SK-N-SH treated with all-trans-retinoic acid at 6 μM for 48 hours (cell line): ENCODE results near the gene TBXAS1.

Experiments used
- ATAC-seq: fragments of 200-7000 bp; cut with Tn5 transposase; 3 replicates; pipeline ENCODE4 v1.9.1; 2020; ENCODE audit warnings: mild to moderate bottlenecking, moderate library complexity
- ARNTL ChIP-seq: fragments of 450-650 bp; formaldehyde crosslinking; IDR thresholded peaks from 2 replicates; pipeline ENCODE4 v1.5.0; 2020; ENCODE audit warnings: low read depth, mild to moderate bottlenecking, moderate library complexity, borderline replicate concordance
- BACH2 ChIP-seq: fragments of 250-450 bp; sonication (Bioruptor Pico); IDR thresholded peaks from 2 replicates; pipeline ENCODE4 v1.9.0; 2021; ENCODE audit warnings: mild to moderate bottlenecking, borderline replicate concordance
- CREB5 ChIP-seq: fragments of 250-450 bp; sonication (Bioruptor Pico); IDR thresholded peaks from 2 replicates; pipeline ENCODE4 v1.5.1; 2020; ENCODE audit warnings: low read depth, mild to moderate bottlenecking, moderate library complexity
- CSDC2 ChIP-seq: fragments of 250-450 bp; sonication (Bioruptor Pico); IDR thresholded peaks from 2 replicates; pipeline ENCODE4 v1.5.0; 2020; ENCODE audit warnings: mild to moderate bottlenecking, moderate library complexity
- CSRNP3 ChIP-seq: fragments of 250-450 bp; sonication (Bioruptor Pico); IDR thresholded peaks from 2 replicates; pipeline ENCODE4 v1.5.1; 2021; ENCODE audit warnings: mild to moderate bottlenecking, moderate library complexity
- GLIS3 ChIP-seq: fragments of 250-450 bp; sonication (Bioruptor Pico); IDR thresholded peaks from 2 replicates; pipeline ENCODE4 v1.5.0; 2020; ENCODE audit warnings: mild to moderate bottlenecking, moderate library complexity
- ISL1 ChIP-seq: fragments of 250-450 bp; sonication (Bioruptor Pico); IDR thresholded peaks from 2 replicates; pipeline ENCODE4 v2.1.2; 2022; ENCODE audit warnings: mild to moderate bottlenecking, moderate library complexity
- PATZ1 ChIP-seq: fragments of 250-450 bp; sonication (Bioruptor Pico); IDR thresholded peaks from 2 replicates; pipeline ENCODE4 v1.8.0; 2020; ENCODE audit warnings: mild to moderate bottlenecking, moderate library complexity, borderline replicate concordance
- POU6F1 ChIP-seq: fragments of 250-450 bp; sonication (Bioruptor Pico); IDR thresholded peaks from 2 replicates; pipeline ENCODE4 v1.8.0; 2021; ENCODE audit warnings: low read depth, mild to moderate bottlenecking, moderate library complexity, borderline replicate concordance
- PPARA ChIP-seq: fragments of 250-450 bp; sonication (Bioruptor Pico); IDR thresholded peaks from 2 replicates; pipeline ENCODE4 v1.5.0; 2020; ENCODE audit warnings: mild to moderate bottlenecking, borderline replicate concordance
- RARB ChIP-seq: fragments of 250-450 bp; sonication (Bioruptor Pico); IDR thresholded peaks from 2 replicates; pipeline ENCODE4 v1.8.0; 2021; ENCODE audit warnings: mild to moderate bottlenecking, moderate library complexity
- SNAI2 ChIP-seq: fragments of 250-450 bp; sonication (Bioruptor Pico); IDR thresholded peaks from 2 replicates; pipeline ENCODE4 v1.5.0; 2020; ENCODE audit warnings: mild to moderate bottlenecking, moderate library complexity
- TCF4 ChIP-seq: fragments of 250-450 bp; sonication (Bioruptor Pico); IDR thresholded peaks from 2 replicates; pipeline ENCODE4 v1.8.0; 2021; ENCODE audit warnings: mild to moderate bottlenecking, moderate library complexity, borderline replicate concordance
- TOX ChIP-seq: fragments of 250-450 bp; sonication (Bioruptor Pico); IDR thresholded peaks from 2 replicates; pipeline ENCODE4 v1.8.0; 2021; ENCODE audit warnings: mild to moderate bottlenecking, moderate library complexity, borderline replicate concordance
- TSHZ2 ChIP-seq: fragments of 250-450 bp; sonication (Bioruptor Pico); IDR thresholded peaks from 2 replicates; pipeline ENCODE4 v1.5.0; 2020; ENCODE audit warnings: mild to moderate bottlenecking, moderate library complexity
- ZC3H10 ChIP-seq: fragments of 250-450 bp; sonication (Bioruptor Pico); IDR thresholded peaks from 2 replicates; pipeline ENCODE4 v1.5.1; 2021; ENCODE audit warnings: mild to moderate bottlenecking, moderate library complexity
- ZFP3 ChIP-seq: fragments of 250-450 bp; sonication (Bioruptor Pico); IDR thresholded peaks from 2 replicates; pipeline ENCODE4 v1.5.0; 2020; ENCODE audit warnings: mild to moderate bottlenecking, moderate library complexity
- ZFP30 ChIP-seq: fragments of 450-650 bp; formaldehyde crosslinking; IDR thresholded peaks from 2 replicates; pipeline ENCODE4 v1.5.0; 2022; ENCODE audit warnings: mild to moderate bottlenecking, moderate library complexity
- ZNF565 ChIP-seq: fragments of 450-650 bp; formaldehyde crosslinking; conservative IDR thresholded peaks from 2 replicates; pipeline ENCODE4 v1.5.0; 2020; ENCODE audit warnings: low read depth, mild to moderate bottlenecking, moderate library complexity
- ZNF70 ChIP-seq: fragments of 450-650 bp; formaldehyde crosslinking; IDR thresholded peaks from 2 replicates; pipeline ENCODE4 v1.5.0; 2020; ENCODE audit warnings: mild to moderate bottlenecking, moderate library complexity
- ZNF8 ChIP-seq: fragments of 450-650 bp; formaldehyde crosslinking; IDR thresholded peaks from 2 replicates; pipeline ENCODE4 v1.5.0; 2020; ENCODE audit warnings: mild to moderate bottlenecking, moderate library complexity

The TBXAS1 gene

GRCh38 chr7:139808427-139808826 lies 20.6 kb upstream of the TBXAS1 start:
- TF ChIP-seq ARNTL (CRISPR knock-in tag) (no peak), ZNF70 (CRISPR knock-in tag) (no peak), ZC3H10 (CRISPR knock-in tag) (no peak), TSHZ2 (no peak), RARB (CRISPR knock-in tag) (no peak), PATZ1 (CRISPR knock-in tag) (no peak), SNAI2 (CRISPR knock-in tag) (no peak), CREB5 (CRISPR knock-in tag) (no peak), TCF4 (no peak), GLIS3 (no peak), BACH2 (no peak), ZNF565 (no peak), CSDC2 (CRISPR knock-in tag) (no peak), ZFP3 (CRISPR knock-in tag) (no peak)
- no peak for ATAC-seq

- ATAC-seq = no peak
- no peak for TF ChIP-seq PATZ1 (CRISPR knock-in tag)
- TF ChIP-seq CSRNP3 = no peak
- no peak for TF ChIP-seq POU6F1
- no peak for TF ChIP-seq ZNF8 (CRISPR knock-in tag)
- TF ChIP-seq ZFP3 (CRISPR knock-in tag) = no peak
- no peak for TF ChIP-seq CSDC2 (CRISPR knock-in tag)
- no peak for TF ChIP-seq TCF4
- no peak for TF ChIP-seq ISL1 (CRISPR knock-in tag)
- TF ChIP-seq SNAI2 (CRISPR knock-in tag) = no peak
- no peak for TF ChIP-seq TSHZ2
- TF ChIP-seq CREB5 (CRISPR knock-in tag) = no peak
- no peak for TF ChIP-seq TOX (CRISPR knock-in tag)
- no peak for TF ChIP-seq ZNF70 (CRISPR knock-in tag)
- no peak for TF ChIP-seq ARNTL (CRISPR knock-in tag)
- no peak for TF ChIP-seq ZC3H10 (CRISPR knock-in tag)
- TF ChIP-seq BACH2 = no peak
- no peak for TF ChIP-seq ZFP30 (CRISPR knock-in tag)
- no peak for TF ChIP-seq ZNF565
- no peak for TF ChIP-seq PPARA (CRISPR knock-in tag)
- TF ChIP-seq RARB (CRISPR knock-in tag) = no peak
Observed at GRCh38 chr7:139808846-139809442, 20.1 kb upstream of the TBXAS1 start.
